A549 (cell line): ENCODE data around the gene PPP4R3A. TPM values are rescaled to one million over a fixed set of nuclear protein-coding genes. Genes with fewer than 3 reads are reported as not detected.

ENCODE experiments used
- ATAC-seq, 2 experiments: fragments of 200-7000 bp in 1 of 2; fragments of >200 bp in 1 of 2; cut with Nextera tagmentation in 1 of 2; cut with Tn5 transposase in 1 of 2; 3 replicates each; pipeline versions ENCODE4 v1.8.0 to v1.9.1; 2018 to 2020; ENCODE audit warnings: mild to moderate bottlenecking in 1 of 2, moderate library complexity in 1 of 2
- CTCF ChIA-PET: fragments of 300-600 bp; sonication (Branson Sonifier 250); formaldehyde crosslinking; extraction: SDS; loops from one replicate; lab custom pipeline; 2021; ENCODE audit warnings: antibody characterized with exemption, inconsistent platforms; lab: Yijun Ruan, JAX
- POLR2A ChIA-PET: fragments of 350-600 bp; formaldehyde crosslinking; extraction: SDS; loops from one replicate; lab custom pipeline; 2021; ENCODE audit warnings: antibody characterized with exemption, inconsistent platforms; lab: Yijun Ruan, JAX
- DNase-seq, 2 experiments: peaks; one replicate each; pipeline versions ENCODE4 v3.0.0 to v3.0.0-alpha.2; 2011 to 2016; ENCODE audit warnings: low read depth in 1 of 2, low spot score in 1 of 2
- FAIRE-seq: peaks from 2 replicates; lab custom pipeline; 2011; peaks lifted over from hg19 to GRCh38; lab: Jason Lieb, UNC
- H3K27ac ChIP-seq, 2 experiments: fragments of >200 bp; sonication (Bioruptor Twin); formaldehyde crosslinking; 3 replicates each; pipeline ENCODE4 v1.5.1; 2016 to 2017
- H3K4me1 ChIP-seq: fragments of >200 bp; sonication (Bioruptor Twin); formaldehyde crosslinking; 3 replicates; pipeline ENCODE4 v1.6.1; 2016
- H3K4me2 ChIP-seq: fragments of >200 bp; sonication (Bioruptor Twin); formaldehyde crosslinking; 3 replicates; pipeline ENCODE4 v1.6.1; 2016
- H3K4me3 ChIP-seq: fragments of >200 bp; sonication (Bioruptor Twin); formaldehyde crosslinking; 3 replicates; pipeline ENCODE4 v1.5.1; 2016
- H3K9me3 ChIP-seq: fragments of >200 bp; sonication (Bioruptor Twin); formaldehyde crosslinking; 3 replicates; pipeline ENCODE4 v1.6.1; 2016
- FOSB ChIP-seq: fragments of 250-450 bp; sonication (Bioruptor Pico); IDR thresholded peaks from 2 replicates; pipeline ENCODE4 v1.5.0; 2020; ENCODE audit warnings: mild to moderate bottlenecking, moderate library complexity
- FOSL2 ChIP-seq, 2 experiments: fragments of 450-650 bp in 1 of 2; fragments of >200 bp in 1 of 2; sonication (Bioruptor Twin) in 1 of 2; formaldehyde crosslinking; IDR thresholded peaks; 2 replicates each; pipeline versions ENCODE4 v1.5.0 to v1.6.1; 2016 to 2020; ENCODE audit warnings: mild to moderate bottlenecking in 1 of 2, moderate library complexity in 1 of 2
- GATA3 ChIP-seq: IDR thresholded peaks from 2 replicates; pipeline ENCODE4 v1.6.1; 2012; ENCODE audit warnings: borderline replicate concordance
- HDAC2 ChIP-seq: fragments of 200-600 bp; sonication (generic); IDR thresholded peaks from 2 replicates; pipeline ENCODE4 v1.6.1; 2016
- HOXA7 ChIP-seq: fragments of 250-450 bp; sonication (Bioruptor Pico); IDR thresholded peaks from 2 replicates; pipeline ENCODE4 v1.5.0; 2020; ENCODE audit warnings: mild to moderate bottlenecking, moderate library complexity
- HOXB5 ChIP-seq: fragments of 250-450 bp; sonication (Bioruptor Pico); IDR thresholded peaks from 2 replicates; pipeline ENCODE4 v1.5.0; 2020; ENCODE audit warnings: mild to moderate bottlenecking, moderate library complexity
- JUN ChIP-seq, 2 experiments: fragments of >200 bp; sonication (Bioruptor Twin); formaldehyde crosslinking; IDR thresholded peaks; 2 replicates in 1 of 2; 3 replicates in 1 of 2; pipeline ENCODE4 v1.6.1; 2016 to 2017
- MAFK ChIP-seq: fragments of 450-650 bp; IDR thresholded peaks from 2 replicates; pipeline ENCODE4 v1.6.1; 2014; ENCODE audit not compliant: partially characterized antibody
- MYC ChIP-seq: IDR thresholded peaks from 2 replicates; pipeline ENCODE4 v1.6.1; 2012; ENCODE audit warnings: mild to moderate bottlenecking, inconsistent platforms, low read length, improper control_type of control experiment, borderline replicate concordance
- NFE2L2 ChIP-seq: fragments of 150-350 bp; conservative IDR thresholded peaks from 2 replicates; pipeline ENCODE4 v1.6.1; 2014; ENCODE audit warnings: low read length
- NPAS2 ChIP-seq: fragments of 250-450 bp; sonication (Bioruptor Pico); IDR thresholded peaks from 2 replicates; pipeline ENCODE4 v1.8.0; 2022; ENCODE audit warnings: mild to moderate bottlenecking, moderate library complexity, borderline replicate concordance
- NR3C1 ChIP-seq: fragments of >200 bp; sonication (Bioruptor Twin); formaldehyde crosslinking; IDR thresholded peaks from 3 replicates; pipeline ENCODE4 v1.6.1; 2017
- POLR2AphosphoS2 ChIP-seq: conservative IDR thresholded peaks from 2 replicates; pipeline ENCODE4 v1.6.1; 2012; ENCODE audit warnings: low read length, improper control_type of control experiment, inconsistent platforms
- RARB ChIP-seq: fragments of 250-450 bp; sonication (Bioruptor Pico); IDR thresholded peaks from 2 replicates; pipeline ENCODE4 v1.8.0; 2021; ENCODE audit warnings: mild to moderate bottlenecking, moderate library complexity
- RCOR1 ChIP-seq: fragments of 150-350 bp; IDR thresholded peaks from 2 replicates; pipeline ENCODE4 v1.6.1; 2014; ENCODE audit warnings: antibody characterized with exemption, low read length, low read depth
- RFX5 ChIP-seq: fragments of 450-650 bp; IDR thresholded peaks from 2 replicates; pipeline ENCODE4 v1.7.1; 2014; ENCODE audit warnings: antibody characterized with exemption, mild to moderate bottlenecking, moderate library complexity
- RNF2 ChIP-seq: fragments of 200-600 bp; sonication (generic); IDR thresholded peaks from 2 replicates; pipeline ENCODE4 v1.6.1; 2016; ENCODE audit warnings: low read depth, mild to moderate bottlenecking, antibody characterized with exemption, moderate library complexity, borderline replicate concordance
- TFCP2L1 ChIP-seq: fragments of 250-450 bp; sonication (Bioruptor Pico); IDR thresholded peaks from 2 replicates; pipeline ENCODE4 v1.5.0; 2021; ENCODE audit warnings: mild to moderate bottlenecking
- ZFP36 ChIP-seq: fragments of 450-650 bp; IDR thresholded peaks from 2 replicates; pipeline ENCODE4 v1.6.1; 2014; ENCODE audit warnings: borderline replicate concordance; ENCODE audit not compliant: partially characterized antibody
- ZNF302 ChIP-seq: fragments of 250-450 bp; sonication (Bioruptor Pico); IDR thresholded peaks from 2 replicates; pipeline ENCODE4 v1.9.0; 2021; ENCODE audit warnings: inconsistent platforms, mild to moderate bottlenecking, moderate library complexity
- ZSCAN20 ChIP-seq: fragments of 250-450 bp; sonication (Bioruptor Pico); IDR thresholded peaks from 2 replicates; pipeline ENCODE4 v1.8.0; 2022; ENCODE audit warnings: mild to moderate bottlenecking, moderate library complexity
- WGBS: methylation state at CpG from one replicate; pipeline ENCODE4 v1.1.6; 2017; ENCODE audit errors: missing lambda C conversion rate; 5-methylcytosine and 5-hydroxymethylcytosine counted together
- polyA plus RNA-seq, 4 experiments: library from polyadenylated mRNA; depleted of rRNA in 3 of 4; stranded (reverse); fragments of >200 nt; fragmentation: RNase III in 1 of 4; extraction: RNeasy Plus Mini Kit Qiagen cat#74134 plus additional on column Dnase treatment in 1 of 4; gene quantifications; 2 replicates in 3 of 4; 3 replicates in 1 of 4; pipeline ENCODE4 v1.2.3, GENCODE V29; 2011 to 2017
- TF ChIP-seq, protein P1 (sequence below): fragments of 450-650 bp; IDR thresholded peaks from 2 replicates; pipeline ENCODE4 v1.6.1; 2014; ENCODE audit warnings: antibody characterized with exemption
- TF ChIP-seq, protein P2 (sequence below): fragments of 150-350 bp; IDR thresholded peaks from 2 replicates; pipeline ENCODE4 v1.6.1; 2014; ENCODE audit warnings: low read depth, mild to moderate bottlenecking, low read length
- TF ChIP-seq, protein P3 (sequence below): IDR thresholded peaks from 2 replicates; pipeline ENCODE4 v1.6.1; 2012; ENCODE audit warnings: low read depth, borderline replicate concordance
- TF ChIP-seq, protein P4 (sequence below): fragments of >200 bp; sonication (Bioruptor Twin); formaldehyde crosslinking; IDR thresholded peaks from 3 replicates; pipeline ENCODE4 v1.6.1; 2016
- TF ChIP-seq, protein P5 (sequence below): fragments of 250-450 bp; sonication (Bioruptor Pico); IDR thresholded peaks from 2 replicates; pipeline ENCODE4 v1.5.0; 2021; ENCODE audit warnings: mild to moderate bottlenecking, moderate library complexity, borderline replicate concordance

The PPP4R3A gene
- polyA plus RNA-seq, 2 of the 4 experiments (the other 2 are of a cell fraction): 69.5 to 83.6 TPM

DNA sequence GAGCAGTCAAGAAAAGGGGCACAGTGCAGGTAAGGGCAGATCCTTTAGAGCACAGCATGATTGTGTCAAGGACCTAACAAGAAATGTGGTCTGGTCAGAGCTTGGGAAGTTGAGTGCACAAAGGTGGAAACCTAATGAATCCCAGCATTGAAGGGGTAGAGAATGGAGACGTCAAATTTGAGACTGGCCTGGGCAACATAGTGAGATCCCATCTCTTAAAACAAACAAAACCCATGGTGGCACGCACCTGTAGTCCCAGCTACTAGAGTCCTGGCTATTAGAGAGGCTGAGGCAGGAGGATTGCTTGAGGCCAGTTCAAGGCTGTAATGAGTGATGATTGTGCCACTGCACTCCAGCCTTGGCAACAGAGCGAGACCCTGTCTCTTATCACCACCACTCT, 55.5 kb downstream of the PPP4R3A start:
- H3K27ac ChIP-seq: no peak overlapping the region
- POLR2A ChIA-PET: no interaction called here
- FAIRE-seq (no peak), DNase-seq (no peak), ATAC-seq (no peak)
- no peaks in the 10 kb centered on the region for H3K9me3 ChIP-seq
- WGBS: 83% methylated on average over 3 of the region's 3 CpGs
- no peak overlapping the region for H3K4me2 ChIP-seq
- CTCF ChIA-PET: interaction anchor here (0.9 kb wide), 1 partner anchor 9 kb away, joined by 3 read pairs; no protein-coding TSS in a partner anchor
- no peaks in the 10 kb centered on the region for H3K4me1 ChIP-seq
- H3K4me3 ChIP-seq: no peak overlapping the region
- TF ChIP-seq ZFP36 (no peak), HDAC2 (no peak), RARB (no peak), POLR2AphosphoS2 (no peak), MYC (no peak), RFX5 (no peak), NPAS2 (CRISPR knock-in tag) (no peak), JUN (IDR thresholded peaks at IDR 0.05) (no peak), ZSCAN20 (CRISPR knock-in tag) (no peak), RNF2 (no peak), RCOR1 (no peak), NR3C1 (no peak), MAFK (no peak)
- TF ChIP-seq, protein P1, sequence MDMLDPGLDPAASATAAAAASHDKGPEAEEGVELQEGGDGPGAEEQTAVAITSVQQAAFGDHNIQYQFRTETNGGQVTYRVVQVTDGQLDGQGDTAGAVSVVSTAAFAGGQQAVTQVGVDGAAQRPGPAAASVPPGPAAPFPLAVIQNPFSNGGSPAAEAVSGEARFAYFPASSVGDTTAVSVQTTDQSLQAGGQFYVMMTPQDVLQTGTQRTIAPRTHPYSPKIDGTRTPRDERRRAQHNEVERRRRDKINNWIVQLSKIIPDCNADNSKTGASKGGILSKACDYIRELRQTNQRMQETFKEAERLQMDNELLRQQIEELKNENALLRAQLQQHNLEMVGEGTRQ: no peak
- TF ChIP-seq, protein P2, sequence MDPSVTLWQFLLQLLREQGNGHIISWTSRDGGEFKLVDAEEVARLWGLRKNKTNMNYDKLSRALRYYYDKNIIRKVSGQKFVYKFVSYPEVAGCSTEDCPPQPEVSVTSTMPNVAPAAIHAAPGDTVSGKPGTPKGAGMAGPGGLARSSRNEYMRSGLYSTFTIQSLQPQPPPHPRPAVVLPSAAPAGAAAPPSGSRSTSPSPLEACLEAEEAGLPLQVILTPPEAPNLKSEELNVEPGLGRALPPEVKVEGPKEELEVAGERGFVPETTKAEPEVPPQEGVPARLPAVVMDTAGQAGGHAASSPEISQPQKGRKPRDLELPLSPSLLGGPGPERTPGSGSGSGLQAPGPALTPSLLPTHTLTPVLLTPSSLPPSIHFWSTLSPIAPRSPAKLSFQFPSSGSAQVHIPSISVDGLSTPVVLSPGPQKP: no peak
- TF ChIP-seq, protein P3, sequence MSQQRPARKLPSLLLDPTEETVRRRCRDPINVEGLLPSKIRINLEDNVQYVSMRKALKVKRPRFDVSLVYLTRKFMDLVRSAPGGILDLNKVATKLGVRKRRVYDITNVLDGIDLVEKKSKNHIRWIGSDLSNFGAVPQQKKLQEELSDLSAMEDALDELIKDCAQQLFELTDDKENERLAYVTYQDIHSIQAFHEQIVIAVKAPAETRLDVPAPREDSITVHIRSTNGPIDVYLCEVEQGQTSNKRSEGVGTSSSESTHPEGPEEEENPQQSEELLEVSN: no peak

DNA sequence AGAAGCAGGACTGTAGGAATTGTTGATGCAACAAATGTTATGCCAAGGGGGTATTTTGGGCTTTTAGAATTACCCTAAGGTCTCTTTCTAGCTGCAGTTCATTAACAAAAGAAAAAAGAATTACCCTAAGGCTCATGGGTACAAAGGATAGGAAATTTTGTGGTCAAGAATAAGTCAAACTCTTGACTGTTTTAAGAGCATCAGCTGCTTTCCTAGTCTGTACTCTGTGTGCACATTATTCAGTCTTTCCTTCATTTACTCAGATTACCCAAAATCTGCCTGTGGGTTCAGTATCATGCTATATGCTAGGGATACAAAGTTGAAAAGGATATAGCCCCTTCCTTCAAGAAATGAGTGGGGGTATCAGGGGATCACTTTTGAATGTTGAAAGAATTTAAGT, 56.0 kb downstream of the PPP4R3A start:
- DNase-seq (no peak), ATAC-seq (no peak), FAIRE-seq (no peak)
- Histone ChIP-seq H3K4me2 (no peak overlapping the region), H3K4me1 (no peaks in the 10 kb centered on the region), H3K4me3 (no peak overlapping the region), H3K27ac (no peak overlapping the region), H3K9me3 (no peaks in the 10 kb centered on the region)
- ChIA-PET CTCF (interaction anchor here (0.9 to 1.3 kb wide), 3 partner anchors 9 to 131 kb away, joined by 3 to 4 read pairs (median 3); no protein-coding TSS in a partner anchor), POLR2A (no interaction called here)
- TF ChIP-seq POLR2AphosphoS2 (no peak), RARB (no peak), TFCP2L1 (CRISPR knock-in tag) (no peak), GATA3 (no peak), ZNF302 (CRISPR knock-in tag) (no peak), FOSB (no peak), HOXB5 (CRISPR knock-in tag) (no peak), FOSL2 (IDR thresholded peaks at IDR 0.05) (no peak), FOSL2 (CRISPR knock-in tag; IDR thresholded peaks at IDR 0.05) (no peak), NFE2L2 (no peak), HOXA7 (CRISPR knock-in tag) (no peak)
- TF ChIP-seq, protein P1: no peak
- TF ChIP-seq, protein P4, sequence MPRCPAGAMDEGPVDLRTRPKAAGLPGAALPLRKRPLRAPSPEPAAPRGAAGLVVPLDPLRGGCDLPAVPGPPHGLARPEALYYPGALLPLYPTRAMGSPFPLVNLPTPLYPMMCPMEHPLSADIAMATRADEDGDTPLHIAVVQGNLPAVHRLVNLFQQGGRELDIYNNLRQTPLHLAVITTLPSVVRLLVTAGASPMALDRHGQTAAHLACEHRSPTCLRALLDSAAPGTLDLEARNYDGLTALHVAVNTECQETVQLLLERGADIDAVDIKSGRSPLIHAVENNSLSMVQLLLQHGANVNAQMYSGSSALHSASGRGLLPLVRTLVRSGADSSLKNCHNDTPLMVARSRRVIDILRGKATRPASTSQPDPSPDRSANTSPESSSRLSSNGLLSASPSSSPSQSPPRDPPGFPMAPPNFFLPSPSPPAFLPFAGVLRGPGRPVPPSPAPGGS: no peak
- TF ChIP-seq, protein P3: no peak
- TF ChIP-seq, protein P5, sequence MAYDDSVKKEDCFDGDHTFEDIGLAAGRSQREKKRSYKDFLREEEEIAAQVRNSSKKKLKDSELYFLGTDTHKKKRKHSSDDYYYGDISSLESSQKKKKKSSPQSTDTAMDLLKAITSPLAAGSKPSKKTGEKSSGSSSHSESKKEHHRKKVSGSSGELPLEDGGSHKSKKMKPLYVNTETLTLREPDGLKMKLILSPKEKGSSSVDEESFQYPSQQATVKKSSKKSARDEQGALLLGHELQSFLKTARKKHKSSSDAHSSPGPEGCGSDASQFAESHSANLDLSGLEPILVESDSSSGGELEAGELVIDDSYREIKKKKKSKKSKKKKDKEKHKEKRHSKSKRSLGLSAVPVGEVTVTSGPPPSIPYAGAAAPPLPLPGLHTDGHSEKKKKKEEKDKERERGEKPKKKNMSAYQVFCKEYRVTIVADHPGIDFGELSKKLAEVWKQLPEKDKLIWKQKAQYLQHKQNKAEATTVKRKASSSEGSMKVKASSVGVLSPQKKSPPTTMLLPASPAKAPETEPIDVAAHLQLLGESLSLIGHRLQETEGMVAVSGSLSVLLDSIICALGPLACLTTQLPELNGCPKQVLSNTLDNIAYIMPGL (CRISPR knock-in tag): no peak
